Mammary epithelial cell (primary cell): Measurements from ENCODE around the gene ATP5F1A.

Experiments
- EZH2 ChIP-seq: IDR thresholded peaks from 2 replicates; pipeline ENCODE4 v1.6.1; 2012; ENCODE audit warnings: low read length, inconsistent platforms, borderline replicate concordance
- TF ChIP-seq, protein P1 (sequence below), 2 donors: IDR thresholded peaks in 1 of 2; conservative IDR thresholded peaks in 1 of 2; 2 replicates each; pipeline ENCODE4 v1.5.1; 2011 to 2012; ENCODE audit warnings: inconsistent platforms in 2 of 2, low read length in 2 of 2, mild to moderate bottlenecking in 2 of 2, control low read depth in 1 of 2, low read depth in 1 of 2; ENCODE audit not compliant: insufficient read depth in 1 of 2; ENCODE audit errors: extremely low read depth in 1 of 2

DNA sequence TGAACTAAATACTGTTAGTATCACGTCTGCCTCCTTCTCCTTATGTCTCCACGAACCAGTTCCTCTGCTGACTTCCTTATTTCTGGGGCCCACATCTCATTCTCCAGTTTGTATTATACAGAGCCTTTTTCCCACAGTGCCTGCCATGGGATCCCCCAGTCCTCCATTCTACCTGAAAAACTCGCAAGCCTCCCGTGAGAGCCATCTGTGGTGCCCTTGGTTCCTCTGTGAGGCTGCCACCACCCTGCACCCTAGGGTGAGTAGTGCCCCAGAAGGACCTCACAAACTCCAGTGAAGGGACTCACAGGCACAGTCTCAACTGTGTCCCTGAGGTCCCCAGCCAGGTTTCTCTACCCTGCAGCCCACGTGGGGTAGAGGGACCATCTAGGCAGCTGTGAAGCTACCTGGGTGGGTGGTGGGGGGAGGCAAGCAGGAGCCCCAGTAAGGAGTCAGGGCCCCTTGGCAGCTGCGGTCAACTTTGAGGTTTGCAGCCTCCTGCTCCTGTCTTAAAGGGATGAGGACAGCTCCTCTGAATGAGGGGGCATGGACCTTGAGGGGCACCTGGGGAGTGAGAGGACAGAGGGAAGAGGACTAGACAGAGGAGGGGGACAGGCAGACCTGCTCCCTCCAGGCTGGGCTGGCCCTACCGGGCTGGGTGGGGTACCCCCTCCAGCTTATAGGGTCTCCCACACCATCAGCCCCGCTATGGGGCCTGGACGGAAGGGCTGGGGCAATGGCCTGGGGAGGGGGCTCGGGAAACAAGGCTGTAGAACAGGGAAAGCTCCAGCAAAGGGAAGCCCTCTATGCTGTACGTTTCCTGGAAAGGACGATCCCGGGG, 27.1 kb downstream of the ATP5F1A start:
- TF ChIP-seq, protein P1, sequence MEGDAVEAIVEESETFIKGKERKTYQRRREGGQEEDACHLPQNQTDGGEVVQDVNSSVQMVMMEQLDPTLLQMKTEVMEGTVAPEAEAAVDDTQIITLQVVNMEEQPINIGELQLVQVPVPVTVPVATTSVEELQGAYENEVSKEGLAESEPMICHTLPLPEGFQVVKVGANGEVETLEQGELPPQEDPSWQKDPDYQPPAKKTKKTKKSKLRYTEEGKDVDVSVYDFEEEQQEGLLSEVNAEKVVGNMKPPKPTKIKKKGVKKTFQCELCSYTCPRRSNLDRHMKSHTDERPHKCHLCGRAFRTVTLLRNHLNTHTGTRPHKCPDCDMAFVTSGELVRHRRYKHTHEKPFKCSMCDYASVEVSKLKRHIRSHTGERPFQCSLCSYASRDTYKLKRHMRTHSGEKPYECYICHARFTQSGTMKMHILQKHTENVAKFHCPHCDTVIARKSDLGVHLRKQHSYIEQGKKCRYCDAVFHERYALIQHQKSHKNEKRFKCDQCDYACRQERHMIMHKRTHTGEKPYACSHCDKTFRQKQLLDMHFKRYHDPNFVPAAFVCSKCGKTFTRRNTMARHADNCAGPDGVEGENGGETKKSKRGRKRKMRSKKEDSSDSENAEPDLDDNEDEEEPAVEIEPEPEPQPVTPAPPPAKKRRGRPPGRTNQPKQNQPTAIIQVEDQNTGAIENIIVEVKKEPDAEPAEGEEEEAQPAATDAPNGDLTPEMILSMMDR (conservative IDR thresholded peaks at IDR 0.05 in 1 of 2, IDR thresholded peaks at IDR 0.05 in 1 of 2; ENCODE audit: extremely low read depth in 1 of 2, insufficient read depth in 1 of 2, low read depth in 1 of 2, low read length in 2 of 2) = no peak
- TF ChIP-seq EZH2 = no peak
